ENCODE data around the gene ZSWIM7. TPM values are rescaled to one million over a fixed set of nuclear protein-coding genes. Genes with fewer than 3 reads are reported as not detected.

ZSWIM7 gene
- total RNA-seq, result 10 to 100 TPM in 1 of 2 experiments, 1 to 10 TPM in 1; 7.2 to 10.1 TPM

- POLR2A ChIA-PET, result interaction anchor here (0.7 to 3.3 kb wide), 12 partner anchors 10 to 381 kb away, joined by 3 to 22 read pairs (median 4); partner anchors contain the start of genes ADORA2B and UBB
Observed at GRCh38 chr17:15999141-15999973, at the start of gene ZSWIM7, which contains the start of gene TTC19. Gene ZSWIM7 (minus strand): TSS chr17:15999704. CDS start chr17:15999594, 110 bp downstream. Gene TTC19 (plus strand): TSS chr17:15999824. CDS start chr17:15999849, 25 bp downstream.

GRCh38 chr17:16048811-16049449, 49.4 kb upstream of the ZSWIM7 start:
- DNase-seq, result no peak
- Mint-ChIP-seq H3K9me3 (peaks cover 3% of the 10 kb centered on the region), H3K4me3 (no peak overlapping the region), H3K36me3 (ENCODE audit: low read depth) (peaks cover 61% of the 10 kb centered on the region), H3K27me3 (no peaks in the 10 kb centered on the region), H3K27ac (peak overlapping the region; percentile 6), H3K4me1 (peaks cover 16% of the 10 kb centered on the region)
- CTCF ChIA-PET, result no interaction called here
- POLR2A ChIA-PET, result no interaction called here

More at GRCh38 chr17:15999141-15999973, at the start of gene ZSWIM7, which contains the start of gene TTC19:
- CTCF ChIA-PET, result interaction anchor here (0.7 to 3.4 kb wide), 11 partner anchors 10 to 381 kb away, joined by 3 to 17 read pairs (median 4); partner anchors contain the start of gene ADORA2B
- Mint-ChIP-seq H3K9me3 (no peaks in the 10 kb centered on the region), H3K4me1 (peaks cover 34% of the 10 kb centered on the region), H3K4me3 (peak within 1 kb of the TSS; percentile 94), H3K36me3 (ENCODE audit: low read depth) (peaks cover 38% of the 10 kb centered on the region), H3K27ac (peak within 1 kb of the TSS; percentile 97), H3K27me3 (no peaks in the 10 kb centered on the region)
- peak; percentile 95 for DNase-seq

- H3K4me3 Mint-ChIP-seq, result no peak overlapping the region
- no peaks in the 10 kb centered on the region for H3K9me3 Mint-ChIP-seq
- no peak for DNase-seq
- H3K4me1 Mint-ChIP-seq, result peaks cover 14% of the 10 kb centered on the region
- ChIA-PET CTCF (interaction anchor here (1.5 kb wide), 1 partner anchor 70 kb away, joined by 3 read pairs; no protein-coding TSS in a partner anchor), POLR2A (interaction anchor here (1.2 to 2.0 kb wide), 2 partner anchors 16 to 48 kb away, joined by 3 to 5 read pairs; partner anchors contain the start of genes TTC19 and ZSWIM7)
- no peaks in the 10 kb centered on the region for H3K27me3 Mint-ChIP-seq
- no peak overlapping the region for H3K27ac Mint-ChIP-seq
- peaks cover 61% of the 10 kb centered on the region for H3K36me3 Mint-ChIP-seq (ENCODE audit: low read depth)
Observed at GRCh38 chr17:16046966-16047365, 47.5 kb upstream of the ZSWIM7 start.

- Mint-ChIP-seq H3K27ac (no peak overlapping the region), H3K4me1 (peaks cover 11% of the 10 kb centered on the region), H3K4me3 (no peak overlapping the region), H3K27me3 (no peaks in the 10 kb centered on the region), H3K36me3 (ENCODE audit: low read depth) (peaks cover 66% of the 10 kb centered on the region), H3K9me3 (no peaks in the 10 kb centered on the region)
- DNase-seq, result no peak
- ChIA-PET POLR2A (no interaction called here), CTCF (no interaction called here)
Observed at GRCh38 chr17:16044487-16044886, 45.0 kb upstream of the ZSWIM7 start.

DNA sequence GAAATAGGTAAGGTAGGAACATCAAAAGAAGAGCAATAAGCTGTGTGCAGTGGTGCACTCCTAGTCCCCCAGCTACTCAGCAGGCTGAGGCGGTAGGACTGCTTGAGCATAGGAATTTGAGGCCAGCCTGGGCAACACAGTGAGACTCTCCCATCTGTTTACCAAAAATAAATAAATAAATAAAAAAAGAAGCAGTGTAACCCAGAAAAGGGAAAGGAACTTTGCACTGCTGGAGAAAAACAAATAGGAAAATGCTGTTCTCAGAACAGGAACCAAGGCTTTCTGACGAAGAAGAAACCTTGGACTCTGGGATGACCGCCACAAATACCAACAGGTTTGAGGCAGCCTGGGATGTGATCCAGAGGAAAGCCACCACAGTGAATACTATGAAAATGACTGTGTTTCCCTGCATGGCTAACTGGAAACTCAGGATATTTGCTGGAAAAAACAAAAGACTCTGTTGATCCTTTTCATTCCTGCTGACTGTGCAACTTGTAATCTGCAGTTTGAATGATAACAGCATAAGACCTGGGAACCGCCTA, 41.3 kb upstream of the ZSWIM7 start:
- CTCF ChIA-PET, result no interaction called here
- Mint-ChIP-seq H3K27me3 (no peaks in the 10 kb centered on the region), H3K36me3 (ENCODE audit: low read depth) (peaks cover 74% of the 10 kb centered on the region), H3K27ac (no peak overlapping the region), H3K4me1 (peaks cover 18% of the 10 kb centered on the region), H3K9me3 (no peaks in the 10 kb centered on the region), H3K4me3 (no peak overlapping the region)
- DNase-seq, result no peak
- POLR2A ChIA-PET, result no interaction called here

DNA sequence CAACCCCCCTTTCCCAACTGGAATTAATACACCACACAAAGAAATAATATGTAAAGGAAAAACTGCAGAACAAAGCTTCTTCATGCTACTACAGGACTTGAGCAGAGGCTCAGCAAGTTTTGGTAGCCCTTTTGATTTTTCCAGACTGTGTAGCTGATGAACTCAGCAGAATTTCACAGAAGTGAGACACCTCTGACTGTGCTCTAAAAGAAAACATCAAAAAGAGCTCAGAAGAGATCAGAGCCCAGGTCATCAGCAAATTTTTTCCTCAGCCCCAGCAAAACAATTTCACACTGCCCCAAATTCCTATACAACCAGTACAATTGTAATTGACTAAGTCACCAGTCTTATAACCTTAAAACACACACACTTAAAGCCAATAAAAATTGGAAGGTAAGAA, 38.1 kb upstream of the ZSWIM7 start:
- Mint-ChIP-seq H3K4me3 (no peak overlapping the region), H3K27me3 (no peaks in the 10 kb centered on the region), H3K36me3 (ENCODE audit: low read depth) (peaks cover 78% of the 10 kb centered on the region), H3K9me3 (no peaks in the 10 kb centered on the region), H3K27ac (peak overlapping the region; percentile 45), H3K4me1 (peaks cover 20% of the 10 kb centered on the region)
- no peak for DNase-seq
- ChIA-PET POLR2A (interaction anchor here (1.0 kb wide), 1 partner anchor 36 kb away, joined by 3 read pairs; no protein-coding TSS in a partner anchor), CTCF (no interaction called here)

DNA sequence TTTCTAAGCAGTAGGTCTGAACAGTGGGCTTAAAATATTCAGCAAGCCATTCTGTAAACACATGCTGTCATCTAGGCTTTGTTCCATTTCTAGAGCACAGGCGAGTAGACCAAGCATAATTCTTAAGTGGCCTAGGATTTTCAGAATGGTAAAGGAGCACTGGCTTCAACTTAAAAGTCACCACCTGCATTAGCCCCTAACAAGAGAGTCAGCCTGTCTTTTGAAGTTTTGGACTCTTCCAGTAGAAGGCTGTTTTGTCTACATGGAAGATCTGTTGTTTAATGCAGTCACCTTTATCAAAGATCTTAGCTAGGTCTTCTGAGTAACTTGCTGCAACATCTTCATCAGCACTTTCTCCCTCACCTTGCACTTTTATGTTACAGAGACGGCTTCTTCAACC, 36.8 kb upstream of the ZSWIM7 start:
- Mint-ChIP-seq H3K27ac (no peak overlapping the region), H3K27me3 (no peaks in the 10 kb centered on the region), H3K9me3 (no peaks in the 10 kb centered on the region), H3K36me3 (ENCODE audit: low read depth) (peaks cover 81% of the 10 kb centered on the region), H3K4me1 (peaks cover 20% of the 10 kb centered on the region), H3K4me3 (no peak overlapping the region)
- no peak for DNase-seq
- CTCF ChIA-PET, result no interaction called here
- POLR2A ChIA-PET, result no interaction called here

DNA sequence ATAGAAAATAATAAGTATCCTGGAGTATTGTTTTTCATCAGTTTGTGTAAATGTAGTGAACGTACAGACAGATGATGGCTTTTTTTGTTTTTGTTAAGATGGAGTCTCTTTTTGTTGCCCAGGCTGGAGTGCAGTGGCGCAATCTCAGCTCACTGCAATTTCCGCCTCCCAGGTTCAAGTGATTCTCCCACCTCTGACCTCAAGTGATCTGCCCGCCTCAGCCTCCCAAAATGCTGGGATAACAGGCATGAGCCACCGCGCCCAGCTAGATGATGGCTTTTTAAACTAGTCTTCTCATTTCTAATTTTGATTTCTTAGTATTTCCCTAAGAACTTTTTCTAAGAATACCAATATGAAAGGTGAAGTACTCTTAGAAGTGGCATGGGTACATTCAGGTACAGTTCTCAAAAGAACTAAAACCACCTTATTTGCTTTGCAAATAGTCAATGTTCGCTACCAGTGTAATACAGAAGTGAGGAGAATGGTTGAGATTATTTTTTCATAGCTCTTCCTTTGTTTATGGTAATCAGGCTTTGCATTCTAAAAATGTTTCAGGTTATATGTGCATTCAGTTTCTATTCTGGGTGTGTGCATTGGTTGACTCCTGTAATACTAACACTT, 34.3 kb upstream of the ZSWIM7 start:
- DNase-seq, result no peak
- CTCF ChIA-PET, result no interaction called here
- Mint-ChIP-seq H3K27ac (peak overlapping the region; percentile 25), H3K36me3 (ENCODE audit: low read depth) (peaks cover 87% of the 10 kb centered on the region), H3K27me3 (no peaks in the 10 kb centered on the region), H3K4me1 (peaks cover 31% of the 10 kb centered on the region), H3K4me3 (no peak overlapping the region), H3K9me3 (no peaks in the 10 kb centered on the region)
- POLR2A ChIA-PET, result no interaction called here

DNA sequence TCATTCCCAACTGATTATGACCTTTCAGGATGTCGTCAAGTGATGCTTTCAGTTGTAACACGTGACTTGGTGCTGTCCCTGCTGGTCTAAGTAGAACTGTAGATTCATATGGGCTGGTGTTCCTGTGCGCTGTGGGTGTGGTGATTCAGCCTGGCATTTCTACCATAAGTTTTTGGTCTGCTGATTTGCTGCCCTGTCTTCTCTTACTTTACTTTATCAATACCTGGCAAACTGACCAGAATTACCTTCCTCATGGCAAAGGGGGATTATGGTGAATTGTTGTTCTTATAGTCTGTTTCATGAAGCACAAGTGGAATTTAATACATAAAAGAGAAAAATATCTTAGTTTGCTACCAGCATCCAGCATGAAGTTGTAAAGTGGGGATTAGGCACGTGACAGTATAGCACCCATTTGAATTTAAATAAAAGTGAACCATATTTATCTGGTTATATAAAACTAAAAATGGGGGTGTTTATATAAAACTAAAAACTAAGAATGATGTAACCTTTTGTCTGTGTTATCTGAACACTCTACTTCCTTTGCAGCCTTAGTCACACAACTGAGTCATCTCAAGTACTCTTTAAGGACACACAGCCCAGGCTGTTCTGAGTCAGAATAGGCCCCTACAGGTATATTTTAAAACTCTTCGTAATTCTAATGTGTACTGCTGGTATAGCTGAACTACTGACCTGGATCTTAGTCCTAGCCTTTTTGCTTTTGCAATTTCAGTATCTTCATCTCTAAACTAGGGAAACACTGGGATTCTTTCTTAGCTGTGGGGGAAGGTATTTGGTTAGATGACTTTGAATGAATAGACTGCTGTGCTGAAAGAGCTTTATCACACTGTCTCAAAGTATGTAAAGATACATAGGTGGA, 28.4 kb upstream of the ZSWIM7 start:
- ChIA-PET POLR2A (interaction anchor here (0.6 to 2.2 kb wide), 7 partner anchors 14 to 202 kb away, joined by 3 to 9 read pairs (median 4); partner anchors contain the start of genes NCOR1, TTC19 and ZSWIM7), CTCF (interaction anchor here (1.0 to 1.9 kb wide), 2 partner anchors 29 to 163 kb away, joined by 3 to 7 read pairs; partner anchors contain the start of genes TTC19 and ZSWIM7)
- peaks cover 87% of the 10 kb centered on the region for H3K36me3 Mint-ChIP-seq (ENCODE audit: low read depth)
- peak overlapping the region; percentile 3 for H3K4me3 Mint-ChIP-seq
- peaks cover 35% of the 10 kb centered on the region for H3K4me1 Mint-ChIP-seq
- no peaks in the 10 kb centered on the region for H3K27me3 Mint-ChIP-seq
- H3K27ac Mint-ChIP-seq, result peak overlapping the region; percentile 92
- no peaks in the 10 kb centered on the region for H3K9me3 Mint-ChIP-seq
- DNase-seq, result peak; percentile 57

DNA sequence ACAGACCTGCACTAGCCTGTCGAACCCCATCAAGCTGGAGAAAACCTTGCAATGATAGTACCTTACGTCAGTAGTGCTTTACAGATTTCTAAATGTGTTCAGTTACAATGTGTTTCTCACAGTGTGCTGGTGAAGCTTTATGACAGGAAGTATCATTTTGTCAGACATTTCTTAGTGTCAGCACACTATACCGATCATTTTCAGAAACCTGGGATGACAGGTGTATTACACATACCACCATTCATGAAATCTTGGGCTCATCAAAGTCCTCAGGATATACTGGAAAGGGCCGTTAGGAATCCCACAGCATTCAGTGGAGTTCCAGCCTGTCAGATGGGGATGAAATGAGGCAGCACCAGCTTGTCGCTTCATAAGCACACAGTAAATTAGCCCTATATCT, 27.4 kb upstream of the ZSWIM7 start:
- Mint-ChIP-seq H3K27ac (peak overlapping the region; percentile 92), H3K4me3 (no peak overlapping the region), H3K27me3 (no peaks in the 10 kb centered on the region), H3K4me1 (peaks cover 35% of the 10 kb centered on the region), H3K36me3 (ENCODE audit: low read depth) (peaks cover 84% of the 10 kb centered on the region), H3K9me3 (no peaks in the 10 kb centered on the region)
- ChIA-PET CTCF (interaction anchor here (1.0 to 1.9 kb wide), 2 partner anchors 28 to 164 kb away, joined by 3 to 7 read pairs; partner anchors contain the start of genes TTC19 and ZSWIM7), POLR2A (interaction anchor here (0.6 to 1.4 kb wide), 3 partner anchors 26 to 189 kb away, joined by 3 to 4 read pairs (median 3); partner anchors contain the start of gene NCOR1)
- DNase-seq, result no peak

GRCh38 chr17:16025202-16025601, 25.7 kb upstream of the ZSWIM7 start:
- ChIA-PET POLR2A (no interaction called here), CTCF (no interaction called here)
- Mint-ChIP-seq H3K9me3 (no peaks in the 10 kb centered on the region), H3K27ac (no peak overlapping the region), H3K4me3 (no peak overlapping the region), H3K36me3 (ENCODE audit: low read depth) (peaks cover 83% of the 10 kb centered on the region), H3K27me3 (no peaks in the 10 kb centered on the region), H3K4me1 (peaks cover 34% of the 10 kb centered on the region)
- DNase-seq, result no peak

All from activated CD4-positive, alpha-beta memory T cell treated with anti-CD3 and anti-CD28 coated beads, Interleukin-2, amount 10 ng/mL, durations not matched to agents 7 days and 5 days (primary cell).